ENCODE measurements around the gene ZP1. TPM values are rescaled to one million over a fixed set of nuclear protein-coding genes. Genes with fewer than 3 reads are reported as not detected.

Gene ZP1
- total RNA-seq, 1 experiment from 2014 or later, result not detected

DNA sequence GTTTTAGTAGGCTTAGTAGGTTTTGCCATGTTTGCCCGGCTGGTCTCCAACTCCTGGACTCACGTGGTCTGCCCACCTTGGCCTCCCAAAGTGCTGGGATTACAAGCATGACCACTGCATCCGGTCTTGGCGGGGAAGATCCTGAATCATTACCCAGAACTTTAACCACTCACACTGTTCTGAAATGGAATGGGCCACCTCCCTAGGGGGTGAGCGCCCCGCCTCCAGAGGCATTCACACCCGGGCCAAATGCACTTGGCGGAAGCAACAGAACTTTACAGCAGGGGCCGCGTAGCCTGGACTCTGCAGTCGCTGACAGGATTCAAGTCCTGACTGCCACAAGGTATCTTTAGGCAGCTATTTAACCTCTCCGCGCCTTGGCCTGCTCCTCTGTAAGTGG is 20.1 kb upstream of the ZP1 start:
- DNase-seq, result no peak
- Mint-ChIP-seq H3K27me3 (ENCODE audit: insufficient read depth, unreplicated experiment) (no peaks in the 10 kb centered on the region), H3K4me3 (ENCODE audit: unreplicated experiment) (no peak overlapping the region), H3K36me3 (ENCODE audit: insufficient read depth, unreplicated experiment) (peaks cover 61% of the 10 kb centered on the region), H3K4me1 (ENCODE audit: low read depth, unreplicated experiment) (peaks cover 25% of the 10 kb centered on the region), H3K27ac (ENCODE audit: unreplicated experiment) (no peak overlapping the region), H3K9me3 (ENCODE audit: unreplicated experiment) (no peaks in the 10 kb centered on the region)
- no TSS peak for BruUV-seq (replicated peaks)
- Histone ChIP-seq H3K27me3 (replicated peaks; ENCODE audit: control insufficient read depth, insufficient read depth, low read length) (no peaks in the 10 kb centered on the region), H3K9me3 (no peaks in the 10 kb centered on the region), H3K4me3 (ENCODE audit: low read depth, low read length) (no peak overlapping the region), H3K36me3 (ENCODE audit: control insufficient read depth, insufficient read depth, low read length) (peaks cover 4% of the 10 kb centered on the region), H3K4me1 (peaks cover 24% of the 10 kb centered on the region)
- POLR2A ChIA-PET, result no interaction called here
- intact Hi-C loops (cut with micrococcal nuclease; ENCODE audit: unreplicated experiment), result no loop called here
- no peak for TF ChIP-seq CTCF (IDR thresholded peaks at IDR 0.05; ENCODE audit: insufficient read depth in 1 of 2, low read depth in 1 of 2, low read length in 1 of 2, severe bottlenecking in 1 of 2, unreplicated experiment in 1 of 2)
- CTCF ChIA-PET, result interaction anchor here (0.7 kb wide), 1 partner anchor 40 kb away, joined by 3 read pairs; no protein-coding TSS in a partner anchor

DNA sequence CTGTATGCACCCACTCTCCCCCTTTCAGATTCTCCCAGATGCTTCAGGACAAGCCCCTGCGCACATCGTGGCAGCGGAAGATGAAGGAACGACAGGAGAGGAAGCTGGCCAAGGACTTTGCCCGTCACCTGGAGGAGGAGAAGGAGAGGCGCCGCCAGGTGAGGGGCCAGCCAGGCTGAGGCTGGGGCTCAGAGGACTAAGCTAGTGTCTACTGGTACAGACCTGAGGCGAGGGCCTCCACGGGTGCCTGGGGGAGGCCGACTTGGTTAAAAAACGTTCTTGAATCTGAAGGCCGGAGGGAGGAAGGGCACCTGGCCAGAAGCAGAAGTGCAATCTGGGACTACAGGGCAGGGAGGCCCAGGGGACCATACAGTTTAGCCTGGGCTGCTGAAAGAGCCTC is 19.4 kb upstream of the ZP1 start:
- BruUV-seq (replicated peaks), result no TSS peak
- no peak for TF ChIP-seq CTCF (IDR thresholded peaks at IDR 0.05; ENCODE audit: insufficient read depth in 1 of 2, low read depth in 1 of 2, low read length in 1 of 2, severe bottlenecking in 1 of 2, unreplicated experiment in 1 of 2)
- CTCF ChIA-PET, result no interaction called here
- Mint-ChIP-seq H3K4me1 (ENCODE audit: low read depth, unreplicated experiment) (peaks cover 25% of the 10 kb centered on the region), H3K27me3 (ENCODE audit: insufficient read depth, unreplicated experiment) (no peaks in the 10 kb centered on the region), H3K4me3 (ENCODE audit: unreplicated experiment) (no peak overlapping the region), H3K9me3 (ENCODE audit: unreplicated experiment) (no peaks in the 10 kb centered on the region), H3K27ac (ENCODE audit: unreplicated experiment) (no peak overlapping the region), H3K36me3 (ENCODE audit: insufficient read depth, unreplicated experiment) (peaks cover 61% of the 10 kb centered on the region)
- Histone ChIP-seq H3K36me3 (ENCODE audit: control insufficient read depth, insufficient read depth, low read length) (peaks cover 4% of the 10 kb centered on the region), H3K4me3 (ENCODE audit: low read depth, low read length) (no peak overlapping the region), H3K27me3 (replicated peaks; ENCODE audit: control insufficient read depth, insufficient read depth, low read length) (no peaks in the 10 kb centered on the region), H3K4me1 (peaks cover 29% of the 10 kb centered on the region), H3K9me3 (no peaks in the 10 kb centered on the region)
- POLR2A ChIA-PET, result no interaction called here
- DNase-seq, result no peak
- intact Hi-C loops (cut with micrococcal nuclease; ENCODE audit: unreplicated experiment), result no loop called here

- POLR2A ChIA-PET, result no interaction called here
- peaks cover 19% of the 10 kb centered on the region for H3K4me1 Mint-ChIP-seq (ENCODE audit: low read depth, unreplicated experiment)
- CTCF ChIA-PET, result no interaction called here
These were observed 18.6 kb upstream of the ZP1 start for GRCh38 chr11:60848714-60849151.

More at GRCh38 chr11:60848714-60849151, 18.6 kb upstream of the ZP1 start:
- no peaks in the 10 kb centered on the region for H3K9me3 ChIP-seq
- Mint-ChIP-seq H3K36me3 (ENCODE audit: insufficient read depth, unreplicated experiment) (peaks cover 60% of the 10 kb centered on the region), H3K27me3 (ENCODE audit: insufficient read depth, unreplicated experiment) (no peaks in the 10 kb centered on the region), H3K4me3 (ENCODE audit: unreplicated experiment) (no peak overlapping the region), H3K27ac (ENCODE audit: unreplicated experiment) (no peak overlapping the region), H3K9me3 (ENCODE audit: unreplicated experiment) (no peaks in the 10 kb centered on the region)
- TF ChIP-seq CTCF (IDR thresholded peaks at IDR 0.05; ENCODE audit: insufficient read depth in 1 of 2, low read depth in 1 of 2, low read length in 1 of 2, severe bottlenecking in 1 of 2, unreplicated experiment in 1 of 2), result no peak
- BruUV-seq (replicated peaks), result no TSS peak
- peaks cover 29% of the 10 kb centered on the region for H3K4me1 ChIP-seq
- no peak for DNase-seq
- H3K36me3 ChIP-seq (ENCODE audit: control insufficient read depth, insufficient read depth, low read length), result peaks cover 4% of the 10 kb centered on the region
- no peak overlapping the region for H3K4me3 ChIP-seq (ENCODE audit: low read depth, low read length)
- intact Hi-C loops (cut with micrococcal nuclease; ENCODE audit: unreplicated experiment), result no loop called here
- H3K27me3 ChIP-seq (replicated peaks; ENCODE audit: control insufficient read depth, insufficient read depth, low read length), result no peaks in the 10 kb centered on the region
